Lung microvascular endothelial cell (primary cell): ENCODE data around the gene TMCO4. TPM values are rescaled to one million over a fixed set of nuclear protein-coding genes. Genes with fewer than 3 reads are reported as not detected.

Source experiments
- DNase-seq, 2 donors: peaks; one replicate each; pipeline versions ENCODE4 v3.0.0 to v3.0.0-alpha.2; 2010; ENCODE audit warnings: low read depth in 2 of 2
- total RNA-seq: library from RNA; depleted of rRNA; stranded (reverse); fragments of >200 nt; gene quantifications from 2 replicates; pipeline ENCODE4 v1.2.1, GENCODE V29; 2014

TMCO4 gene
- total RNA-seq, 1 donor from 2014 or later: 7.3 TPM

GRCh38 chr1:19776287-19776686, 23.4 kb downstream of the TMCO4 start:
- no peak for DNase-seq

- DNase-seq: no peak
Measured at GRCh38 chr1:19775831-19776230, 23.9 kb downstream of the TMCO4 start.

DNA sequence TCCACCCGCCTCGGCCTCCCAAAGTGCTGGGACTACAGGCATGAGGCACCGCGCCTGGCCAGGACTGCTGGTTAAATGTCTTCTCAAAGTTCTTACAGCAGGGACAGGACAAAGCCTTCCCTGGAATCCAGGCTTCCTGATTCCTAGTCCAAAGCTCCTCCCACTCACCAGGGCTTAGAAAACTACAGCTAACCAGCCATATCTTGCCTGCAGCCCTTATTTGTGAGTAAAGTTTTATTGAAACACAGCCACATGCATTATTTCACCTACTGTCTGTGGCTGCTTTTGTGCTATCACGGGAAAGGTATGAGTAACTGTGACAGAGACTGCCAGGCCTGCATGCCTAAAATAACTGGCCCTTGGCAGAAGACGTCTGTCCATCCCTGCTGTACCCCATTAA, 24.4 kb downstream of the TMCO4 start:
- DNase-seq: no peak

- no peak for DNase-seq
Measured at GRCh38 chr1:19774180-19774785, 25.4 kb downstream of the TMCO4 start.

GRCh38 chr1:19773485-19773884, 26.2 kb downstream of the TMCO4 start:
- DNase-seq: no peak

GRCh38 chr1:19772053-19772452, 27.7 kb downstream of the TMCO4 start:
- DNase-seq: no peak

- DNase-seq: no peak
Measured at GRCh38 chr1:19771350-19771749, 28.4 kb downstream of the TMCO4 start.

DNA sequence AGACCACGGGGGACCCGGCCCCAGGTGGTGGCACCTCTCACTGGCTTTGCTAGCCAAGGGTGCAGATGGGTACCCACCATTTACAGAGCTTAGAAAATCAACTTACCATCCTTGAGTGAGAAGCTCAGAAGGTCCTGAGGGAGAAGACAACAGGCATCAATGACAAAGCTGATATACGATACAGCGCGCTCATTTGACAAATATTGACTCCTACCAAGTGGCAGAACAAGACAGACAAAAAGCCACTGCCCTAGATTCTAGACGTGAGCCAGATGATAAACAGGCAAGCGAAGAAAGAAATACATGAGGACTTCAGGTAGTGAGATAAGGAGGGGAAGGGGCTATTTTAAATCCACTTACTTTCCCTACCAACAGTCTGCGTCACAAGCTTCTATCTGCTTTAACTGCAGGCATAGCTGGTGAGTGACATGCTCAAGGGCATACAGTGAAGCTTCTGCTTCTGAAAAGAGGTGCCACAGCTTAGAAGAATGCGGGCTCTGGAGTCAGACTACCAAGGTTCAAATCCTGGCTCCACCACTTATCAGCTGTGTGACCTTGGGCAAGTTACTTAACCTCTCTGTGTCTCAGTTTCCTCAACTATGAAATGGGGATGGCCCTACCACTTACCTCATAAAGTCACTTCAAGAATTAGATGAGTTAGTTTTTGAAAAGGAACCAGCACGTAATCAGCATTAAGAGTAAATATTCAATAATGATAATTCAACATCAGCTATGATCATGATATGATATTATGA, 29.1 kb downstream of the TMCO4 start:
- no peak for DNase-seq

DNA sequence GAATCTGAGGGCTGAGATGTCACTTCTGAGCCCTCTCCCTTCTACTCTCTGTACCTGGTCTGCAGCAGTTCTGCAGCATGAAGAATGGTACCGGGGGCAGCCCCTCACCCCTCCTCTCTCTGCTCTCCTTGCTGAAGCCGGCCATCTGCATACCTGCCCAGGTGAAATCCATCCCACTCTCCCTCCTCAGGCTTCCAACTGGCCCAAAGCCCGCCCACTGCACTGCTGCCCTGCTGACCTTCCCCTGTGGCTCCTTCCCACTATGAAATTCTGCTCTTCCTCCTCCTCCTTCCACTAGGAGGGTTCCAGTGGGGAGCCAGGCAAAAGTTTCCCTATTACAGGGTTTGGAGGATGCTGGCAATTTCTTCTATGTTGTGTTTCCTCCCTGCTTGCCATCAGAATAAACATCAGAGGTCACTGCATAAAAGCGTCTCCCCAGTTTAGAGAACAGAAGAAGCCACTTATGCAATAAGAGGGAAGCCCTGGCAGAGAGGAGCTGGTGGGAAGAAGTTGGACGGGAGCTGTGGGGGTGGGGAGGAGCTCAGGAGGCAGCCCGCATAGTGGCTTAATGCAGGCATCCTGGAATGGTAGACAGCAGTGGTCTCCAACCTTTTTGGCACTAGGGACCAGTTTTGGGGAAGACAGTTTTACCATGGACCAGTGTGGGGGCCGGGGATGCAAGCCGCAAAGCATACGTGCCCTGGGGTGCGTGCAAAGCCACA, 30.3 kb downstream of the TMCO4 start:
- no peak for DNase-seq

- DNase-seq: no peak
Measured at GRCh38 chr1:19768353-19769210, 31.1 kb downstream of the TMCO4 start.

- peak; percentile 68 to 94 for DNase-seq
Measured at GRCh38 chr1:19765623-19766022, 34.1 kb downstream of the TMCO4 start.

- DNase-seq: no peak
Measured at GRCh38 chr1:19764848-19765247, 34.9 kb downstream of the TMCO4 start.

- DNase-seq: peak; percentile 41 to 55
Measured at GRCh38 chr1:19762175-19762779, 37.4 kb downstream of the TMCO4 start.

- no peak for DNase-seq
Measured at GRCh38 chr1:19759740-19760089, 40.0 kb downstream of the TMCO4 start.

DNA sequence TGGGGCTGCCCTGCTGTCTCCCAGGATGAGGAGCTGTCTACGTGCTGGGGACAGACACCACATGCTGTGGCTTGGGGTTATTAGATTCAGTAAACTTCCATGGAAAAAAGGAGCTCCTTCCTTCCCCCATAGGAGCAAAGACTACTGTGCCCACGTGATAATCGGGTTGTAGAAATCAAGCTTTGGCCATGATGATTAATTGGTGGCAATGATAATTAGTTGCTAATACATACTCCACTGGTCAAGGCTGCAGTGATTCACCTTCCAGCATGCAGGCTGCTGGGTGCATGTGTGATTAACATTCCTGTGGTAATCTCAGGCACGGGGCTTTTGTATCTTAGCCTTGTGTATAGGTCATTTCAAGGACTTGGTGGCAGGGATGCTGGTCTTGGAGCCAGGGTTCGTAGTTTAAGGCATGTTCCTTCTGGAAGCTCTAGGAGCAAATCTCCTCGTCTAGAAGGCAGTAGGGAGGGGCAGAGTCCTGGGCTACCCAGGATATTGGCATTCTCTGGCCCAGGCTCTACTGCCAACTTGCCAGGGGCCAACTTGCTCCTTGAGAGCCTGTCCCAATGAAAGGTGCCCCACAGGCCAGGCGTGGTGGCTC, 41.4 kb downstream of the TMCO4 start:
- DNase-seq: peak in 1 of 2 donors; percentile 62

GRCh38 chr1:19757641-19758040, 42.1 kb downstream of the TMCO4 start:
- no peak for DNase-seq

DNA sequence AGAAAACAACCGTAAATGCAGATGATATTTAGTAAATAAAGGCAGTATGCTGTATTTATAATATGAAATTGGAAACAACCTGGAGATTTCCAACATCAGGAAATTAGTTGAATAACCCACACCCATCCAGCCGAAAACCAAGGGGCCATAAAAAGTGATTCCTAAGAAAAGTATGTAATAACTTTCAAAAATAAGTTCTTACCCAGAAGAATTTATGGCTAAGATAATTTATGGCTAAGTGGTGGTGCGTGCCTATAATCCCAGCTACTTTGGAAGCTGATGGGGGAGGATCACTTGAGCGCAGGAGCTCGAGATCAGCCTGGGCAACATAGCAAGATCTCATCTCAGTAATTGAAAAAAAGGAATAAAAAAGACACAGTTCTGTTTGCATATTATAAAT, 43.2 kb downstream of the TMCO4 start:
- no peak for DNase-seq

DNA sequence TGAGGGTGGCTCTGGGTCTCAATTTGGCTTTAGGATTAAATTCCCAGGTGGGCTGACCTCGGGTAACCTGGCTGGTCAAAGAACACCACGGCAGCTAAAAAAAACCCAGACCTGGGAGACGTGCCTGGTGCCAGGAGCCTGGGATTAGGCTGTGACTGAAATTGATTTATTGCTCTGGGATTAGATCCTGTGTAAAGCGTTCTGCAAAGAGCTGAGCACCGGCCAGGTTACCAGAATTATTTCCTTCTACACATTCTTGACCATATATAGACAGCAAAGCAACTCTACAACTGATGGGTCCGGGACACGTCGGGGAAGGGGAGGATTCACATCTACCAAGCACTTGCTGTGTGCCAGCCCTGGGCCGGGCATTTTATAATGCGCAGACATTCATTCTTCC, 45.2 kb downstream of the TMCO4 start:
- no peak for DNase-seq

GRCh38 chr1:19752083-19752696, 47.5 kb downstream of the TMCO4 start:
- DNase-seq: peak in 1 of 2 donors; percentile 17

- DNase-seq: no peak
Measured at GRCh38 chr1:19750882-19751276, 48.8 kb downstream of the TMCO4 start.
